H1 (cell line): Measurements from ENCODE around the gene ABCC6. TPM values are rescaled to one million over a fixed set of nuclear protein-coding genes. Genes with fewer than 3 reads are reported as not detected.

Experiments
- CTCF ChIA-PET: fragments of 300-600 bp; sonication (Branson Sonifier 250); formaldehyde crosslinking; loops from one replicate; lab custom pipeline; 2021; ENCODE audit not compliant: partially characterized antibody; lab: Charles Lee
- POLR2A ChIA-PET: fragments of 300-600 bp; sonication (Branson Sonifier 250); formaldehyde crosslinking; loops from one replicate; lab custom pipeline; 2021; ENCODE audit warnings: inconsistent platforms; ENCODE audit not compliant: partially characterized antibody; lab: Charles Lee
- DNase-seq, 2 experiments: peaks; one replicate each; pipeline versions ENCODE4 v3.0.0 to v3.0.0-alpha.2; 2010 to 2022; ENCODE audit warnings: low spot score in 2 of 2, low read depth in 1 of 2, mixed read lengths in 1 of 2
- FAIRE-seq: peaks from 2 replicates; lab custom pipeline; 2011; peaks lifted over from hg19 to GRCh38; lab: Jason Lieb, UNC
- H2AFZ ChIP-seq: 2 replicates; pipeline ENCODE4 v1.8.1; 2012; ENCODE audit warnings: low read length, inconsistent platforms
- H2AK5ac ChIP-seq: 2 replicates; pipeline ENCODE4 v1.6.1; 2013; ENCODE audit warnings: low read depth, low read length
- H2BK120ac ChIP-seq: replicated peaks from 2 replicates; pipeline ENCODE3; 2013; ENCODE audit warnings: low read depth, low read length, inconsistent platforms
- H2BK12ac ChIP-seq: 2 replicates; pipeline ENCODE4 v1.6.1; 2013; ENCODE audit warnings: low read depth, low read length
- H2BK15ac ChIP-seq: 2 replicates; pipeline ENCODE4 v1.6.1; 2013; ENCODE audit warnings: low read length
- H2BK20ac ChIP-seq: 2 replicates; pipeline ENCODE4 v1.6.1; 2013; ENCODE audit warnings: low read length
- H2BK5ac ChIP-seq: 2 replicates; pipeline ENCODE4 v1.6.1; 2013; ENCODE audit warnings: low read depth, low read length
- H3K14ac ChIP-seq: 2 replicates; pipeline ENCODE4 v1.6.1; 2013; ENCODE audit warnings: inconsistent platforms; ENCODE audit not compliant: insufficient read length
- H3K18ac ChIP-seq: 2 replicates; pipeline ENCODE4 v1.6.1; 2013; ENCODE audit warnings: low read length; ENCODE audit errors: extremely low read depth
- H3K23ac ChIP-seq: 2 replicates; pipeline ENCODE4 v1.6.1; 2013; ENCODE audit warnings: inconsistent platforms; ENCODE audit not compliant: insufficient read length
- H3K23me2 ChIP-seq: 2 replicates; pipeline ENCODE4 v1.6.1; 2013; ENCODE audit warnings: low read depth, low read length
- H3K27ac ChIP-seq: 2 replicates; pipeline ENCODE4 v1.6.1; 2011; ENCODE audit warnings: low read depth, low read length, inconsistent platforms
- H3K27me3 ChIP-seq, 4 experiments: replicated peaks in 1 of 4; 1 replicate in 1 of 4; 2 replicates in 3 of 4; pipeline versions ENCODE4 v1.6.1 to v1.8.1; 2011 to 2013; ENCODE audit warnings: low read length in 3 of 4, mild to moderate bottlenecking in 3 of 4, inconsistent platforms in 2 of 4, mixed read lengths in 2 of 4, moderate library complexity in 1 of 4; ENCODE audit not compliant: control insufficient read depth in 3 of 4, insufficient read depth in 3 of 4; ENCODE audit errors: extremely low read depth in 1 of 4
- H3K36me3 ChIP-seq, 4 experiments: 2 replicates each; pipeline versions ENCODE4 v1.6.1 to v1.8.1; 2011 to 2013; ENCODE audit warnings: mild to moderate bottlenecking in 4 of 4, low read length in 3 of 4, moderate library complexity in 2 of 4, control low read depth in 1 of 4, inconsistent platforms in 1 of 4; ENCODE audit not compliant: insufficient read depth in 4 of 4, control insufficient read depth in 2 of 4
- H3K4ac ChIP-seq: replicated peaks from 2 replicates; pipeline ENCODE3; 2013; ENCODE audit warnings: low read length, low read depth, mixed read lengths, inconsistent platforms; ENCODE audit not compliant: insufficient read length
- H3K4me1 ChIP-seq, 4 experiments: replicated peaks in 1 of 4; 1 replicate in 1 of 4; 2 replicates in 3 of 4; pipeline versions ENCODE4 v1.6.1 to v1.8.1; 2011 to 2013; ENCODE audit warnings: low read length in 3 of 4, inconsistent platforms in 2 of 4, mixed read lengths in 1 of 4; ENCODE audit not compliant: insufficient read depth in 4 of 4, control insufficient read depth in 3 of 4
- H3K4me2 ChIP-seq, 2 experiments: 2 replicates each; pipeline versions ENCODE4 v1.6.1 to v1.8.1; 2011 to 2013; ENCODE audit warnings: low read depth in 2 of 2, low read length in 2 of 2, control low read depth in 1 of 2, inconsistent platforms in 1 of 2, mild to moderate bottlenecking in 1 of 2; ENCODE audit not compliant: insufficient read depth in 1 of 2
- H3K4me3 ChIP-seq, 4 experiments: fragments of 200-600, 300-600 bp in 1 of 4; sonication (generic), shearing (Covaris generic), sonication (Bioruptor Twin) in 1 of 4; 2 replicates each; pipeline versions ENCODE4 v1.5.1 to v1.8.1; 2011 to 2016; ENCODE audit warnings: low read length in 4 of 4, low read depth in 3 of 4, control low read depth in 2 of 4, inconsistent platforms in 2 of 4, mild to moderate bottlenecking in 2 of 4, mixed read lengths in 1 of 4, moderate library complexity in 1 of 4; ENCODE audit not compliant: insufficient read depth in 2 of 4; ENCODE audit errors: extremely low read depth in 1 of 4
- H3K56ac ChIP-seq: replicated peaks from 2 replicates; pipeline ENCODE3; 2013; ENCODE audit warnings: low read depth, mild to moderate bottlenecking, mixed read lengths, low read length, inconsistent platforms; ENCODE audit not compliant: insufficient read length
- H3K79me1 ChIP-seq: 2 replicates; pipeline ENCODE4 v1.6.1; 2013; ENCODE audit warnings: low read depth, low read length, control low read depth
- H3K79me2 ChIP-seq, 2 experiments: 2 replicates each; pipeline versions ENCODE4 v1.6.1 to v1.8.1; 2012 to 2013; ENCODE audit warnings: low read length in 2 of 2, mild to moderate bottlenecking in 2 of 2, inconsistent platforms in 1 of 2; ENCODE audit not compliant: insufficient read depth in 2 of 2, control insufficient read depth in 1 of 2
- H3K9ac ChIP-seq, 4 experiments: replicated peaks in 1 of 4; 1 replicate in 1 of 4; 2 replicates in 3 of 4; pipeline versions ENCODE4 v1.6.1 to v1.8.1; 2011 to 2013; ENCODE audit warnings: low read depth in 3 of 4, low read length in 3 of 4, control low read depth in 2 of 4, mild to moderate bottlenecking in 2 of 4, moderate library complexity in 2 of 4, inconsistent platforms in 1 of 4; ENCODE audit errors: extremely low read depth in 1 of 4
- H3K9me3 ChIP-seq, 2 experiments: 2 replicates each; pipeline versions ENCODE4 v1.6.1 to v1.8.1; 2012 to 2013; ENCODE audit warnings: mild to moderate bottlenecking in 2 of 2, moderate library complexity in 2 of 2, control low read depth in 1 of 2, inconsistent platforms in 1 of 2, low read depth in 1 of 2, low read length in 1 of 2, mixed read lengths in 1 of 2; ENCODE audit not compliant: insufficient read depth in 2 of 2
- H4K20me1 ChIP-seq, 2 experiments: replicated peaks in 1 of 2; 2 replicates each; pipeline versions ENCODE3 to v1.8.1; 2011 to 2013; ENCODE audit warnings: inconsistent platforms in 2 of 2, low read length in 2 of 2, mild to moderate bottlenecking in 1 of 2; ENCODE audit not compliant: insufficient read depth in 2 of 2, control insufficient read depth in 1 of 2
- H4K5ac ChIP-seq: 2 replicates; pipeline ENCODE4 v1.6.1; 2013; ENCODE audit warnings: low read length, low read depth, mixed read lengths, inconsistent platforms; ENCODE audit not compliant: insufficient read length
- H4K8ac ChIP-seq: 2 replicates; pipeline ENCODE4 v1.8.0; 2013; ENCODE audit warnings: mild to moderate bottlenecking, moderate library complexity, low read length, inconsistent platforms; ENCODE audit not compliant: insufficient read depth; ENCODE audit errors: extremely low read depth
- H4K91ac ChIP-seq: replicated peaks from 2 replicates; pipeline ENCODE3; 2013; ENCODE audit warnings: low read length, mixed read lengths, inconsistent platforms; ENCODE audit not compliant: insufficient read length
- ASH2L ChIP-seq: fragments of 200-600, 300-600 bp; sonication (generic); IDR thresholded peaks from one replicate; pipeline ENCODE4 v1.7.1; 2017; ENCODE audit warnings: low read length
- FOSL1 ChIP-seq: IDR thresholded peaks from 2 replicates; pipeline ENCODE4 v1.6.1; 2011; ENCODE audit warnings: mild to moderate bottlenecking, low read depth, low read length, moderate library complexity; ENCODE audit not compliant: insufficient read depth
- HDAC6 ChIP-seq: IDR thresholded peaks from one replicate; pipeline ENCODE4 v1.7.1; 2012; ENCODE audit warnings: low read depth, mild to moderate bottlenecking, inconsistent platforms, low read length, moderate library complexity
- MAFK ChIP-seq: IDR thresholded peaks from 2 replicates; pipeline ENCODE4 v1.6.1; 2012; ENCODE audit warnings: low read depth, mild to moderate bottlenecking, improper control_type of control experiment, low read length
- NANOG ChIP-seq: IDR thresholded peaks from 2 replicates; pipeline ENCODE4 v1.6.1; 2011; ENCODE audit warnings: low read length, low read depth, mild to moderate bottlenecking, inconsistent platforms; ENCODE audit not compliant: insufficient read depth, poor library complexity, severe bottlenecking
- SIN3A ChIP-seq, 2 experiments: IDR thresholded peaks in 1 of 2; conservative IDR thresholded peaks in 1 of 2; 2 replicates each; pipeline ENCODE4 v1.6.1; 2011 to 2012; ENCODE audit warnings: low read length in 2 of 2, improper control_type of control experiment in 1 of 2, low read depth in 1 of 2, mild to moderate bottlenecking in 1 of 2
- SRF ChIP-seq: IDR thresholded peaks from 2 replicates; pipeline ENCODE4 v1.6.1; 2011; ENCODE audit warnings: mild to moderate bottlenecking, low read depth, low read length, moderate library complexity
- WGBS, 2 experiments: shearing (Covaris generic) in 1 of 2; methylation state at CpG; one replicate each; pipeline versions ENCODE4 v1.1.6 to v1.1.7; 2013 to 2015; ENCODE audit warnings: low lambda C conversion rate in 2 of 2, mixed read lengths in 2 of 2, inconsistent platforms in 1 of 2, low coverage in 1 of 2, missing lambda C conversion rate in 1 of 2; ENCODE audit not compliant: insufficient replicate concordance in 2 of 2, insufficient coverage in 1 of 2, insufficient read length in 1 of 2; ENCODE audit errors: extremely low coverage in 1 of 2, missing lambda C conversion rate in 1 of 2; 5-methylcytosine and 5-hydroxymethylcytosine counted together
- polyA plus RNA-seq, 7 experiments: library from polyadenylated mRNA; depleted of rRNA in 3 of 7; stranded (reverse) in 5 of 7; unstranded in 2 of 7; fragments of >200 nt in 5 of 7; fragments of 200-250 nt in 2 of 7; gene quantifications; 1 replicate in 5 of 7; 2 replicates in 1 of 7; 4 replicates in 1 of 7; pipeline versions ENCODE4 v1.2.1 to v1.2.3, GENCODE V29; 2011 to 2013; ENCODE audit warnings: missing spikeins in 2 of 7, mixed read lengths in 2 of 7
- total RNA-seq: library from RNA; stranded (reverse); fragmentation: NEBNext Ultra II Directional; extraction: Animal tissue kit (Norgen Biotek cat#: 25700); gene quantifications from 2 replicates; pipeline ENCODE4 v1.2.1, GENCODE V29; 2021

The ABCC6 gene
- total and polyA plus RNA-seq, 2 of the 8 experiments (the other 6 are each of a cell fraction or from before 2014, with no cell fraction given) = 1.6 to 1.8 TPM

- Histone ChIP-seq H2BK15ac (no peak overlapping the region), H3K14ac (no peak overlapping the region), H3K4me3 (no peak overlapping the region), H2BK5ac (no peak overlapping the region; the same call in 1 of the 2 replicates), H4K8ac (peak overlapping the region; percentile 47; the same call in 1 of the 2 replicates), H3K18ac (no peak overlapping the region), H4K20me1 (no peaks in the 10 kb centered on the region), H3K4me1 (no peaks in the 10 kb centered on the region; a peak in 1 of 7 replicates), H3K56ac (no peak overlapping the region), H3K9me3 (no peaks in the 10 kb centered on the region), H2BK12ac (0 out of 2 replicates have a peak overlapping the region, but pooled peaks have one; percentile 14), H2AFZ (no peak overlapping the region), H3K4ac (no peak overlapping the region), H3K79me2 (no peaks in the 10 kb centered on the region), H3K36me3 (no peaks in the 10 kb centered on the region), H3K27me3 (no peaks in the 10 kb centered on the region)
- DNase-seq = no peak
- TF ChIP-seq SRF (no peak), MAFK (no peak), HDAC6 (no peak), NANOG (no peak), FOSL1 (no peak), ASH2L (no peak), SIN3A (conservative IDR thresholded peaks at IDR 0.05 in 1 of 2, IDR thresholded peaks at IDR 0.05 in 1 of 2; ENCODE audit: low read depth in 1 of 2, low read length in 2 of 2) (no peak)
- TF ChIP-seq, all 59 proteins: peak for 0
- no peak overlapping the region for H3K4me2 ChIP-seq
- ChIA-PET POLR2A (interaction anchor here (0.8 kb wide), 1 partner anchor 44 kb away, joined by 3 read pairs; no protein-coding TSS in a partner anchor), CTCF (interaction anchor here (0.7 kb wide), 1 partner anchor 12 kb away, joined by 4 read pairs; no protein-coding TSS in a partner anchor)
- no peak overlapping the region for H2BK20ac ChIP-seq
- no peak overlapping the region for H4K5ac ChIP-seq
- FAIRE-seq = no peak
- peaks cover 4% of the 10 kb centered on the region; the same call in 1 of the 2 replicates for H3K23me2 ChIP-seq
- no peak overlapping the region for H3K27ac ChIP-seq
- H2AK5ac ChIP-seq = 0 out of 2 replicates have a peak overlapping the region, but pooled peaks have one; percentile 8
- no peak overlapping the region for H2BK120ac ChIP-seq
- H3K79me1 ChIP-seq = no peaks in the 10 kb centered on the region
- no peak overlapping the region for H3K9ac ChIP-seq
- H4K91ac ChIP-seq = no peak overlapping the region
- WGBS, 2 experiments = 83% methylated on average over 13 of the region's 13 CpGs; no CpG with 5 or more reads in 1 of the 2 experiments
- no peak overlapping the region for H3K23ac ChIP-seq
These were observed 34.5 kb downstream of the ABCC6 start for GRCh38 chr16:16188827-16189226.
